ENCODE measurements around the gene ARVCF.

DNA sequence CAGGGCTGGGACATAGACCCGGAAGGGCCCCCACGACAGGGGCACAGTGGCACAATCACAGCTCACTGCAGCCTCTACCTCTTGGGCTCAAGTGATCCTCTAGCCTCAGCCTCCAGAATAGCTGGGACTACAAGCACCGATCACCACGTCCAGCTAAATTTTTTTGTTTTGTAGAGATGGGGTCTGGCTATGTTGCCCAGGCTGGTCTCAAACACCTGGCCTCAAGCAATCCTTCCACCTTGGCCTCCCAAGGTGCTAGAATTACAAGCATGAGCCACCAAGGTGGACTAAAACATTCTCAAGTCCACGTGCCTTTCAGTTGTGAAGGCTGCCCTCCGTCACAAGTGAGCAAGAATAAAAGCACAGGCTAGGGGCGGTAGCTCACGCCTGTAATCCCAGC is 85.1 kb downstream of the ARVCF start:
- TF ChIP-seq, protein P1, sequence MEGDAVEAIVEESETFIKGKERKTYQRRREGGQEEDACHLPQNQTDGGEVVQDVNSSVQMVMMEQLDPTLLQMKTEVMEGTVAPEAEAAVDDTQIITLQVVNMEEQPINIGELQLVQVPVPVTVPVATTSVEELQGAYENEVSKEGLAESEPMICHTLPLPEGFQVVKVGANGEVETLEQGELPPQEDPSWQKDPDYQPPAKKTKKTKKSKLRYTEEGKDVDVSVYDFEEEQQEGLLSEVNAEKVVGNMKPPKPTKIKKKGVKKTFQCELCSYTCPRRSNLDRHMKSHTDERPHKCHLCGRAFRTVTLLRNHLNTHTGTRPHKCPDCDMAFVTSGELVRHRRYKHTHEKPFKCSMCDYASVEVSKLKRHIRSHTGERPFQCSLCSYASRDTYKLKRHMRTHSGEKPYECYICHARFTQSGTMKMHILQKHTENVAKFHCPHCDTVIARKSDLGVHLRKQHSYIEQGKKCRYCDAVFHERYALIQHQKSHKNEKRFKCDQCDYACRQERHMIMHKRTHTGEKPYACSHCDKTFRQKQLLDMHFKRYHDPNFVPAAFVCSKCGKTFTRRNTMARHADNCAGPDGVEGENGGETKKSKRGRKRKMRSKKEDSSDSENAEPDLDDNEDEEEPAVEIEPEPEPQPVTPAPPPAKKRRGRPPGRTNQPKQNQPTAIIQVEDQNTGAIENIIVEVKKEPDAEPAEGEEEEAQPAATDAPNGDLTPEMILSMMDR (conservative IDR thresholded peaks at IDR 0.05; ENCODE audit: low read depth in 2 of 2) = no peak
- TF ChIP-seq POLR2AphosphoS5 (IDR thresholded peaks at IDR 0.05; ENCODE audit: low read depth) (no peak), EZH2 (IDR thresholded peaks at IDR 0.05; ENCODE audit: low read depth, unreplicated experiment) (no peak), JUNB (IDR thresholded peaks at IDR 0.05; ENCODE audit: unreplicated experiment) (no peak), CREB1 (CRISPR knock-in tag; IDR thresholded peaks at IDR 0.05; ENCODE audit: low read depth) (no peak), ZNF114 (CRISPR knock-in tag; IDR thresholded peaks at IDR 0.05) (no peak), EZH2phosphoT487 (IDR thresholded peaks at IDR 0.05; ENCODE audit: unreplicated experiment) (no peak), ZNF331 (CRISPR knock-in tag; IDR thresholded peaks at IDR 0.05; ENCODE audit: low read depth) (no peak)
- TF ChIP-seq, protein P2, sequence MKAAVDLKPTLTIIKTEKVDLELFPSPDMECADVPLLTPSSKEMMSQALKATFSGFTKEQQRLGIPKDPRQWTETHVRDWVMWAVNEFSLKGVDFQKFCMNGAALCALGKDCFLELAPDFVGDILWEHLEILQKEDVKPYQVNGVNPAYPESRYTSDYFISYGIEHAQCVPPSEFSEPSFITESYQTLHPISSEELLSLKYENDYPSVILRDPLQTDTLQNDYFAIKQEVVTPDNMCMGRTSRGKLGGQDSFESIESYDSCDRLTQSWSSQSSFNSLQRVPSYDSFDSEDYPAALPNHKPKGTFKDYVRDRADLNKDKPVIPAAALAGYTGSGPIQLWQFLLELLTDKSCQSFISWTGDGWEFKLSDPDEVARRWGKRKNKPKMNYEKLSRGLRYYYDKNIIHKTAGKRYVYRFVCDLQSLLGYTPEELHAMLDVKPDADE (IDR thresholded peaks at IDR 0.05) = no peak
- TF ChIP-seq, protein P3, sequence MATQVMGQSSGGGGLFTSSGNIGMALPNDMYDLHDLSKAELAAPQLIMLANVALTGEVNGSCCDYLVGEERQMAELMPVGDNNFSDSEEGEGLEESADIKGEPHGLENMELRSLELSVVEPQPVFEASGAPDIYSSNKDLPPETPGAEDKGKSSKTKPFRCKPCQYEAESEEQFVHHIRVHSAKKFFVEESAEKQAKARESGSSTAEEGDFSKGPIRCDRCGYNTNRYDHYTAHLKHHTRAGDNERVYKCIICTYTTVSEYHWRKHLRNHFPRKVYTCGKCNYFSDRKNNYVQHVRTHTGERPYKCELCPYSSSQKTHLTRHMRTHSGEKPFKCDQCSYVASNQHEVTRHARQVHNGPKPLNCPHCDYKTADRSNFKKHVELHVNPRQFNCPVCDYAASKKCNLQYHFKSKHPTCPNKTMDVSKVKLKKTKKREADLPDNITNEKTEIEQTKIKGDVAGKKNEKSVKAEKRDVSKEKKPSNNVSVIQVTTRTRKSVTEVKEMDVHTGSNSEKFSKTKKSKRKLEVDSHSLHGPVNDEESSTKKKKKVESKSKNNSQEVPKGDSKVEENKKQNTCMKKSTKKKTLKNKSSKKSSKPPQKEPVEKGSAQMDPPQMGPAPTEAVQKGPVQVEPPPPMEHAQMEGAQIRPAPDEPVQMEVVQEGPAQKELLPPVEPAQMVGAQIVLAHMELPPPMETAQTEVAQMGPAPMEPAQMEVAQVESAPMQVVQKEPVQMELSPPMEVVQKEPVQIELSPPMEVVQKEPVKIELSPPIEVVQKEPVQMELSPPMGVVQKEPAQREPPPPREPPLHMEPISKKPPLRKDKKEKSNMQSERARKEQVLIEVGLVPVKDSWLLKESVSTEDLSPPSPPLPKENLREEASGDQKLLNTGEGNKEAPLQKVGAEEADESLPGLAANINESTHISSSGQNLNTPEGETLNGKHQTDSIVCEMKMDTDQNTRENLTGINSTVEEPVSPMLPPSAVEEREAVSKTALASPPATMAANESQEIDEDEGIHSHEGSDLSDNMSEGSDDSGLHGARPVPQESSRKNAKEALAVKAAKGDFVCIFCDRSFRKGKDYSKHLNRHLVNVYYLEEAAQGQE (IDR thresholded peaks at IDR 0.05; ENCODE audit: unreplicated experiment) = no peak
- TF ChIP-seq, protein P4, sequence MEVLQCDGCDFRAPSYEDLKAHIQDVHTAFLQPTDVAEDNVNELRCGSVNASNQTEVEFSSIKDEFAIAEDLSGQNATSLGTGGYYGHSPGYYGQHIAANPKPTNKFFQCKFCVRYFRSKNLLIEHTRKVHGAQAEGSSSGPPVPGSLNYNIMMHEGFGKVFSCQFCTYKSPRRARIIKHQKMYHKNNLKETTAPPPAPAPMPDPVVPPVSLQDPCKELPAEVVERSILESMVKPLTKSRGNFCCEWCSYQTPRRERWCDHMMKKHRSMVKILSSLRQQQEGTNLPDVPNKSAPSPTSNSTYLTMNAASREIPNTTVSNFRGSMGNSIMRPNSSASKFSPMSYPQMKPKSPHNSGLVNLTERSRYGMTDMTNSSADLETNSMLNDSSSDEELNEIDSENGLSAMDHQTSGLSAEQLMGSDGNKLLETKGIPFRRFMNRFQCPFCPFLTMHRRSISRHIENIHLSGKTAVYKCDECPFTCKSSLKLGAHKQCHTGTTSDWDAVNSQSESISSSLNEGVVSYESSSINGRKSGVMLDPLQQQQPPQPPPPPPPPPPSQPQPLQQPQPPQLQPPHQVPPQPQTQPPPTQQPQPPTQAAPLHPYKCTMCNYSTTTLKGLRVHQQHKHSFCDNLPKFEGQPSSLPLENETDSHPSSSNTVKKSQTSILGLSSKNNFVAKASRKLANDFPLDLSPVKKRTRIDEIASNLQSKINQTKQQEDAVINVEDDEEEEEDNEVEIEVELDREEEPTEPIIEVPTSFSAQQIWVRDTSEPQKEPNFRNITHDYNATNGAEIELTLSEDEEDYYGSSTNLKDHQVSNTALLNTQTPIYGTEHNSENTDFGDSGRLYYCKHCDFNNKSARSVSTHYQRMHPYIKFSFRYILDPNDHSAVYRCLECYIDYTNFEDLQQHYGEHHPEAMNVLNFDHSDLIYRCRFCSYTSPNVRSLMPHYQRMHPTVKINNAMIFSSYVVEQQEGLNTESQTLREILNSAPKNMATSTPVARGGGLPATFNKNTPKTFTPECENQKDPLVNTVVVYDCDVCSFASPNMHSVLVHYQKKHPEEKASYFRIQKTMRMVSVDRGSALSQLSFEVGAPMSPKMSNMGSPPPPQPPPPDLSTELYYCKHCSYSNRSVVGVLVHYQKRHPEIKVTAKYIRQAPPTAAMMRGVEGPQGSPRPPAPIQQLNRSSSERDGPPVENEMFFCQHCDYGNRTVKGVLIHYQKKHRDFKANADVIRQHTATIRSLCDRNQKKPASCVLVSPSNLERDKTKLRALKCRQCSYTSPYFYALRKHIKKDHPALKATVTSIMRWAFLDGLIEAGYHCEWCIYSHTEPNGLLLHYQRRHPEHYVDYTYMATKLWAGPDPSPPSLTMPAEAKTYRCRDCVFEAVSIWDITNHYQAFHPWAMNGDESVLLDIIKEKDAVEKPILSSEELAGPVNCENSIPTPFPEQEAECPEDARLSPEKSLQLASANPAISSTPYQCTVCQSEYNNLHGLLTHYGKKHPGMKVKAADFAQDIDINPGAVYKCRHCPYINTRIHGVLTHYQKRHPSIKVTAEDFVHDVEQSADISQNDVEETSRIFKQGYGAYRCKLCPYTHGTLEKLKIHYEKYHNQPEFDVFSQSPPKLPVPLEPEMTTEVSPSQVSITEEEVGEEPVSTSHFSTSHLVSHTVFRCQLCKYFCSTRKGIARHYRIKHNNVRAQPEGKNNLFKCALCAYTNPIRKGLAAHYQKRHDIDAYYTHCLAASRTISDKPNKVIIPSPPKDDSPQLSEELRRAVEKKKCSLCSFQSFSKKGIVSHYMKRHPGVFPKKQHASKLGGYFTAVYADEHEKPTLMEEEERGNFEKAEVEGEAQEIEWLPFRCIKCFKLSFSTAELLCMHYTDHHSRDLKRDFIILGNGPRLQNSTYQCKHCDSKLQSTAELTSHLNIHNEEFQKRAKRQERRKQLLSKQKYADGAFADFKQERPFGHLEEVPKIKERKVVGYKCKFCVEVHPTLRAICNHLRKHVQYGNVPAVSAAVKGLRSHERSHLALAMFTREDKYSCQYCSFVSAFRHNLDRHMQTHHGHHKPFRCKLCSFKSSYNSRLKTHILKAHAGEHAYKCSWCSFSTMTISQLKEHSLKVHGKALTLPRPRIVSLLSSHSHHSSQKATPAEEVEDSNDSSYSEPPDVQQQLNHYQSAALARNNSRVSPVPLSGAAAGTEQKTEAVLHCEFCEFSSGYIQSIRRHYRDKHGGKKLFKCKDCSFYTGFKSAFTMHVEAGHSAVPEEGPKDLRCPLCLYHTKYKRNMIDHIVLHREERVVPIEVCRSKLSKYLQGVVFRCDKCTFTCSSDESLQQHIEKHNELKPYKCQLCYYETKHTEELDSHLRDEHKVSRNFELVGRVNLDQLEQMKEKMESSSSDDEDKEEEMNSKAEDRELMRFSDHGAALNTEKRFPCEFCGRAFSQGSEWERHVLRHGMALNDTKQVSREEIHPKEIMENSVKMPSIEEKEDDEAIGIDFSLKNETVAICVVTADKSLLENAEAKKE (CRISPR knock-in tag; IDR thresholded peaks at IDR 0.05) = no peak
